Measurements from ENCODE around the gene AOAH.
A peak's percentile ranks its signal among the peaks of the same experiment; 100 is the strongest.
"Not testable (repeated sequence)": the region's sequence is repeated elsewhere in the genome, so short reads cannot be mapped to it uniquely, and the experiment has no call there.

AOAH gene

GRCh38 chr7:36736899-36737211, 12.6 kb upstream of the AOAH start:
- DNase-seq, result peak; percentile 15 to 36

DNA sequence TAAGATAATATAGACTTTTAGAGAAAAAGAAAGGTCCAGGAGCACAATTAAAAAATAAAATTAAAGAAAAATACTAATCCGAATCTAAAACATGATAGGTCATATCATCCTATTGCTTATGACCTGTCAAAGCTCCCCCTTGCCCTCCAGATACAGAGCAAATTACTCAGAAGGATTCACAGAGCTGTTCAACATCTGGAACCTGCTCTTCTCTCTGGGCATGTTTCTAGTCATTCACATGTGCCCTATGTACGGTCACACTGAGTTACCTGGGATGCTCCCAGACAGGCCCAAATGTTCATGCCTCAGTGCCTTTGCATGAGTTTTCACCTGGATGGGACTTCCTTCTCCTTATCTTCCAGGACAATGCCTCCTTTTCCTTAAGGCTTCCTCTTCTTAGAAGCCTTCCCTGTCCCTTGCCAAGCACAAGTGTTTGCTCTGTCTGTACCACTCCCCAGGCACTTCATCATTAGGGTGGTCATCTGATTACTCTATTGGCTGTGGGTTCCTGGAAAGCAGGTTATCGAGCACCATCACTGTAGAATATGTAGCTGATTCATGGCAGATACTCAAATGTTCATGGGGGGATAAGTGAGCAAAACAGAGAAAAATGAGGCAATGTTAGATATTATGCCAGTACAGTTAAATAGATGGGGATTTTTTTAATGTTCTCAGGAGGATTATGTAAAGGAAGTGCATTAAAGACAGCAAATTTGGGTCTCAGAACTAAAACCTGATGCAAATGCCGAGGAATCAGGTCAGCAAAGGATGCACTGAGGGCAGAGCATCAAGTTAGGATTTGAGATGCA, 12.0 kb upstream of the AOAH start:
- DNase-seq, result no peak

- no peak for DNase-seq
Measured at GRCh38 chr7:36735172-36735571, 10.9 kb upstream of the AOAH start.

GRCh38 chr7:36734731-36735130, 10.4 kb upstream of the AOAH start:
- DNase-seq, result no peak

GRCh38 chr7:36733411-36733810, 9.1 kb upstream of the AOAH start:
- no peak for DNase-seq

GRCh38 chr7:36732806-36733205, 8.5 kb upstream of the AOAH start:
- no peak for DNase-seq

- DNase-seq, result no peak
Measured at GRCh38 chr7:36730046-36730445, 5.8 kb upstream of the AOAH start.

GRCh38 chr7:36728143-36728542, 3.8 kb upstream of the AOAH start:
- DNase-seq, result no peak

- DNase-seq, result peak in 1 of 2 donors; percentile 32
Measured at GRCh38 chr7:36726806-36727503, 2.7 kb upstream of the AOAH start.

GRCh38 chr7:36726311-36726710, 2.0 kb upstream of the AOAH start:
- DNase-seq, result no peak

DNA sequence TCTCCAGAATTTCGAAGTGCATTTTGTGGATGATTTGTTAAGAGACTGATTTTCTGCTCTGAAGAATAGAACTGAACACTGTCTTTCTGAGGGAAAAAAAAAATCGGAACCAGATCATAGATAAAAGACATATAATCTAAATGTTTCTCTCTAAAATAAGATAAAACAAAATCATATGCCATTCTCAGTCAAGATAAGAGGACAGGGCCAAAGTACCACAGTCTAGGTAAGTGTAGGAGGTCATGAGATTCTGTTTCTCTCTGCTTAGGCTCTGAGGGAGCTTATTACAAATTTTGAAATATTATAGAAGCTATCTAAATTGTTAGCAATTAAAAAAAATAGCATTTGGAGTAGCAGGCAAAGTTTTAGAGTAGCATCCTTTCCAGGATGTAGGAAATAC, 702 bp upstream of the AOAH start:
- no peak for DNase-seq

- no peak for DNase-seq
Measured at GRCh38 chr7:36723291-36723690, 1.0 kb downstream of the AOAH start.

GRCh38 chr7:36719083-36719632, 5.1 kb downstream of the AOAH start:
- DNase-seq, result no peak

DNA sequence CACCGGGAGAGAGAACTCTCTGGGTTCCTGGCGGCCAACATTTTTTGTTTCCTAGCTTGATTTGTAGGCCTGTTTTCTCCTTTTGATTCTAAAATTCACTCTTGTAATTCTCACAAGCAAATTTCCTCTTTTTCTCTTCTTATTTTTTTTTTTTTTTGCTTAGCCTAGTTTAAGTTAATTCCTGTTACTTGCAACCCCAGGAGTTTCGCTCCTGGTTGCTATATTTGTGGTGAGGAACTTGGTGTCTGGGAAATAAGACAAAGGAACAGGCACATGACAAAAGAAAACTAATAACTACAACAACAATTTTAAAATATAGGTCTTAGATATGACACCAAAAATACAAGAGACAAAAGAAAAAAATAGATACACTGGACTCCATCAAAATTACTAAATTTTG, 6.7 kb downstream of the AOAH start:
- DNase-seq, result no peak

- DNase-seq, result not testable (repeated sequence)
Measured at GRCh38 chr7:36716802-36717201, 7.5 kb downstream of the AOAH start.

DNA sequence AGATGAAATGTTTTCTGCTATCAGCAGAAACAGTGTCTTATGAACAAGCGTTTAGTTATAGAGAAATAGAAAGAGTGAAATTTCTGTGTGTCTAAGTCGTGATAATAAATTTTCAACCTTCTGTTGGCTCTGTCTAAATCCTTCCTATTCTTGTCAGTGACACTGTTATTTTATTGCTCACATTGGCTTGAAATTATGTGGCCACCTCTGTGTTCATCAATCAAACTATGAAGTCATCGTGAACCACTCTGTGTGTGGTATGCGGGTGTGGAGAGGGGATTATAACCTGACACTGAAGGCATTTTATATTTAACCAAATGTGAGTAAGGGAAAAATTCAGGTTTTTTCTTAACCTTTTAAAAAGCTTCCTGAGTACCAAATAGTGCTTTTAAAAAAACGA, 12.3 kb downstream of the AOAH start:
- DNase-seq, result no peak

DNA sequence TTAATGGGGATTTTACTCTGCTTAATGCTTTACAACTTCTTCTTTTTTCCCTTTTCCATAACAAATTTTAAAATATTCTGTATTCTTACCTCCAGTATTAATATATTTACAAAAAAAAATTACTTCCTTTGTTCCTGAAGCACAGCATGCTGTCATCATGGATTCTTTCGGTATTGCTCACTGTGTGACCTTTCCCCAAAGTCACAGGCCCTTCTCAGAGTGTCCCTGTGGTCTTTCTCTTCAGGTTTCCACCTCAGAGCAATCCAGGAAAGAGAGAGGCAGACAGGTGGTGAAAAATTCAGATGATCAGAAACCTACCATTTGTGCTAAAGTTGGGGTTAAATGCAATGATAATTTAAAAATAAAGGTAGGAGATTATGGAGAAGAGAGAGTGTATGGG, 13.0 kb downstream of the AOAH start:
- DNase-seq, result no peak

GRCh38 chr7:36710186-36710791, 14.0 kb downstream of the AOAH start:
- no peak for DNase-seq

- DNase-seq, result no peak
Measured at GRCh38 chr7:36708767-36709166, 15.5 kb downstream of the AOAH start.

- DNase-seq, result no peak
Measured at GRCh38 chr7:36707898-36708297, 16.4 kb downstream of the AOAH start.

DNA sequence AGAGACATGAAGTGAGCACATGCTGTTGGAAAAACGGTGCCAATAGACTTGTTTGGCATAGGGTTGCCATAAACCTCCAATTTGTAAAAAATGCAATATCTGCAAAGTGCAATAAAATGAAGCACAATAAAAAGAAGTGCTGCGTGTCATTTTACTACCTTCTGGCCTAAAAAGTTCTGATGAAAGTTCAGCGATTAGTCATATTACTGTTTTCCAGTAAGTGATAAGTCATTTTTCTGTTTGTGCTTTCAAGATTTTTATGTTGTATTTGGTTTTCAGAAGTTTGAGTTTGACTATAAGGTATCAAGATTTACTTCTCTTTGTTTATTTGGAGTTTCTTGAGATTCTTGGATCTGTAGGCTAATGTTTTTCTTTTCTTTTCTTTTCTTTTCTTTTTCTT, 16.8 kb downstream of the AOAH start:
- DNase-seq, result no peak

DNA sequence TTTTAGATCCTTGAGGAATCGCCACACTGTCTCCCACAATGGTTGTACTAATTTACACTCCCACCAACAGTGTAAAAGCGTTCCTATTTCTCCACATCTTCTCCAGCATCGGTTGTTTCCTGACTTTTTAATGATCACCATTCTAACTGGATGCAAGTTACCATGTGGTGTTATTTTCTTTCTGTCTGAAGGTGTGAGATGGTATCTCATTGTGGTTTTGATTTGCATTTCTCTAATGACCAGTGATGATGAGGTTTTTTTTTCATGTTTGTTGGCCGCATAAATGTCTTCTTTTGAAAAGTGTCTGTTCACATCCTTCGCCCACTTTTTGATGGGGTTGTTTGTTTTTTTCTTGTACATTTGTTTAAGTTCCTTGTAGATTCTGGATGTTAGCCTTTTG, 20.4 kb downstream of the AOAH start:
- not testable (repeated sequence) for DNase-seq

- DNase-seq, result no peak
Measured at GRCh38 chr7:36692456-36692855, 31.8 kb downstream of the AOAH start.

DNA sequence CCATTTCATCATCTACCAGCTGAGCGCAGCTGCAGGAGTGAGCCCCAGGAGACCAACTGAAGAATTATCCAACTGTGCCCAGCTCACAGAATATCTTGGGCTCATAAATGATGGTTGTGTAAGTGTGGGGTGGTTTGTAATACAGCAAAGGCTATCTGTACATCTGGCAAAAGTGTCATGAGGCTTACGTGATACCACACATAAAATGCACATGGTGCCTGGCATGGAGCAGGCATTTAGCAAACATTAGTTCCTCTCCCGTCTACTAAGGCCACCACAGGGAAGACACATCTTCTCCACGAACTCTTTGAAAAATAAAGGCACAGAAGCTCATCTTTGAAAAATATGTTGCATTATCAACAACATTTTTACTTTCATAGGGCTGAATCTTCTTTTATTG, 32.3 kb downstream of the AOAH start:
- no peak for DNase-seq
